ENCODE results near the gene ZNF883. TPM values are rescaled to one million over a fixed set of nuclear protein-coding genes. Genes with fewer than 3 reads are reported as not detected.

The ZNF883 gene
- total and polyA plus RNA-seq, 9 of the 15 experiments (the other 6 are each of a cell fraction or from before 2014, with no cell fraction given): 1.00 to 5.7 (median 3.7) TPM

GRCh38 chr9:113042884-113043657, 31.1 kb upstream of the ZNF883 start:
- no TSS peak for BruUV-seq (replicated peaks)
- H3K4me2 ChIP-seq (ENCODE audit: insufficient read depth, low read length): no peak overlapping the region
- DNase-seq (ENCODE audit: extremely low read depth in 1 of 4, low spot score in 3 of 4): no peak
- peaks cover 14% of the 10 kb centered on the region for H3K9me3 ChIP-seq (replicated peaks; ENCODE audit: control insufficient read depth, insufficient read depth, low read depth, low read length)
- no peaks in the 10 kb centered on the region for H3K79me2 ChIP-seq (ENCODE audit: control insufficient read depth, insufficient read depth, low read length)
- H3K4me3 ChIP-seq: no peak overlapping the region
- TF ChIP-seq CHD2 (IDR thresholded peaks at IDR 0.05; ENCODE audit: low read depth, low read length) (no peak), MXI1 (IDR thresholded peaks at IDR 0.05; ENCODE audit: low read depth, low read length) (no peak), TRIM28 (IDR thresholded peaks at IDR 0.05) (peak; percentile 86), ZFPM2 (CRISPR knock-in tag; IDR thresholded peaks at IDR 0.05) (no peak), MTA1 (IDR thresholded peaks at IDR 0.05; ENCODE audit: borderline replicate concordance) (no peak), ZNF324 (CRISPR knock-in tag; IDR thresholded peaks at IDR 0.05) (no peak), PURB (CRISPR knock-in tag; IDR thresholded peaks at IDR 0.05; ENCODE audit: low read depth) (no peak), KDM2B (CRISPR knock-in tag; IDR thresholded peaks at IDR 0.05) (no peak), ZNF75A (CRISPR knock-in tag; IDR thresholded peaks at IDR 0.05) (peak; percentile 83), ZNF449 (CRISPR knock-in tag; IDR thresholded peaks at IDR 0.05) (no peak), TRIM24 (IDR thresholded peaks at IDR 0.05) (peak in 1 of 2 experiments; percentile 39; a peak in 1 of 4 replicates), IRF2 (CRISPR knock-in tag; IDR thresholded peaks at IDR 0.05) (no peak), MBD2 (IDR thresholded peaks at IDR 0.05; ENCODE audit: borderline replicate concordance, low read depth) (no peak), SRSF1 (IDR thresholded peaks at IDR 0.05; ENCODE audit: low read depth, low read length) (no peak), ZNF274 (IDR thresholded peaks at IDR 0.05; ENCODE audit: borderline replicate concordance, low read depth, low read length) (peak; percentile 99), ZNF224 (CRISPR knock-in tag; IDR thresholded peaks at IDR 0.05) (no peak), CREB1 (IDR thresholded peaks at IDR 0.05) (no peak), CREB1 (CRISPR knock-in tag; IDR thresholded peaks at IDR 0.05) (no peak)
- H3K27me3 ChIP-seq (ENCODE audit: control insufficient read depth in 2 of 2, insufficient read depth in 2 of 2, low read length in 2 of 2): no peaks in the 10 kb centered on the region
- H3K36me3 ChIP-seq (ENCODE audit: control insufficient read depth, insufficient read depth, low read length): no peaks in the 10 kb centered on the region
- CTCF ChIA-PET (ENCODE audit: low intra/inter-chr PET ratio): no interaction called here
- intact Hi-C loops (cut with micrococcal nuclease) (no loop called here), in situ Hi-C loops (cut with MboI) (no loop called here)
- no peaks in the 10 kb centered on the region for H3K4me1 ChIP-seq (replicated peaks in 1 of 2; ENCODE audit: control insufficient read depth in 2 of 2, insufficient read depth in 2 of 2, low read length in 2 of 2)
- no peaks in the 10 kb centered on the region for H4K20me1 ChIP-seq (replicated peaks; ENCODE audit: control insufficient read depth, insufficient read depth, low read length)
- WGBS (ENCODE audit: insufficient coverage, low coverage, missing lambda C conversion rate): 2% methylated on average over 4 of the region's 4 CpGs
- H3K9ac ChIP-seq (ENCODE audit: insufficient read depth in 1 of 2, low read depth in 2 of 2, low read length in 2 of 2): no peak overlapping the region
- ATAC-seq: no peak
- FAIRE-seq: no peak
- no peak overlapping the region for H3K27ac ChIP-seq (ENCODE audit: extremely low read depth, low read depth, low read length)
- H2AFZ ChIP-seq (ENCODE audit: low read depth, low read length): no peak overlapping the region
- no peaks in the 10 kb centered on the region for H3K9me1 ChIP-seq (ENCODE audit: control insufficient read depth, insufficient read depth, low read length)
- POLR2A ChIA-PET: no interaction called here

All from K562 (cell line).